ENCODE data around the gene PCMT1.

PCMT1 gene

DNA sequence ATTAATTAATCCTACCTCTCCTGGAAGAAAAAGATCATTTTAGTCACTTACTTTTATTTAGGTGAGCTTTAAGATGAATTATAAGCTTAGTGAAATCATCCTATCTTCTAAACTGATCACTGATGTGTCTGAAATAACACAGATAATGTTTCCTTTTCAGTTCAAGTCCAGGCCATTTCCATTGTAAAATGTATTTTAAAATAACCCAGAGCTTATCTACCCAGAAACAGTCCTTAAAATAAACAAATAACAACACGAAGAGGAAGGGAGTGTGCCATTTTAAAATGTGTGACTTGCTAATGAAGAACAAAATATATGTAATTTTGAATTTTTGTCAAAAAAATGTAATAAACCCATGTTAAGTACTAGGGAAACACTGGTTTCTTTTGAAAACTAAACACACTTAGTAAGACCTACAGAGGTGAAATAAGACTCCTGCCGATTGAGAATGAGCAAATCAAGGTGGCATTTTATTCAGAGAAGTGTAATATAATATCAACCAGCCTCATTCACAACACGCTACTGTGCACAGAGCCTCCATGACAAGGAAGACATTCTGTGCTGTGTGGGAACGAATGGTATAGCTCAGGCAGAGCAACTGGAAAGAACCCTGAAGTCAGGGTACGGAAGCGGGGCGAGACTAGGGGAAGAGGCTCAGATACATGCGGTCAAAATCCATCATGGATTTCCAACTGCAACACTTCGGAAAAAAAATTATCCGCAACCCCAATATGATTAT, 106.9 kb downstream of the PCMT1 start:
- no peak for DNase-seq

DNA sequence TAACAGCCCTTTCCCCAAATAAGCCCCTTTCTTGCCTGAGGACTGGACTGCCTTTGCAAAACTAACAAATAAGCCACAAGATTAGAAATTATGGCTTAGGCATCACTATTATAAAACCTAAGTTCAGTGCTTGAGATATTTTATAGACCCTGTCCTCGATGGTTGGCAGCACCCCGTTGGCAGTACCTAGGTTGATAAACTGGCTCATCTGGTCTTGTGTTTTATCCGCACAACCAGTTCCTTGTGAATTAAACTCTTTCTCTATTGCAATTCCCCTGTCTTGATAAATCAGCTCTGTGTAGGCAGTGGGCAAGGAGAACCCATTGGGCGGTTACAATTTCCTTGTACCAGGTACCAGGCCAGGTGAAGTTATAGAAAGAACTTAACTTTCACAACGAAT, 108.0 kb downstream of the PCMT1 start:
- no peak for DNase-seq

DNA sequence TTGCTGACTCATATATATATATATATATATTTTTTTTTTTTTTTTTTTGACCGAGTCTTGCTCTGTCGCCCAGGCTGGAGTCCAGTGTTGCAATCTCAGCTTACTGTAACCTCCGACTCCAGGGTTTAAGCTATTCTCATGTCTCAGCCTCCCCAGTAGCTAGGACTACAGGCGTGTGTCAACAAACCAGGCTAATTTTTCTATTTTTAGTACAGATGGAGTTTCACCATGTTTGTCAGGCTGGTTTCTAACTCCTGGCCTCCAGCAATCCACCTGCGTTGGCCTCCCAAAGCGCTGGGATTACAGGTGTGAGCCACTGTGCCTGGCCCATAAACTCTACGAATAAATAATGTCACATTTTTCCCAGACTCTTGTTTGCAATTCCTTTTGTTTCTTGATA, 109.8 kb downstream of the PCMT1 start:
- DNase-seq: no peak

DNA sequence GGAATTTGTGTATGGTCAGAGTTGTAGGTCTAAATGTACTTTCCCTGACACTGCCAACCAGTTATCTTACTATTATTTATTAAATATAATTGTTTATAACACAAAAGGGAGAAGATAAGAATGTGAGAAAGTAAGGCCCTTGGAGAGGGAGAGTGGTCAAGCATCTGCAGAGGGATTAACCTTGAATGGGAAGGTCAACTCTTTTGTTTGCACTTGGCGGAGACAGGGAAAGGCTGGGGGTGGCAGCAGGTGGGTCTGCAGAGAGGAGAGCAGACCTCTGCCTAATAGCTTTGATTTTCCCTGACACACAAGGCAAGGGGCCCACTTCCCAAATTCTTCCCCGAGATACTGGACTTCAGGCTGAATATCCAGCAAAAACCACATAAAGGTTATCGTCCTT, 110.4 kb downstream of the PCMT1 start:
- no peak for DNase-seq

DNA sequence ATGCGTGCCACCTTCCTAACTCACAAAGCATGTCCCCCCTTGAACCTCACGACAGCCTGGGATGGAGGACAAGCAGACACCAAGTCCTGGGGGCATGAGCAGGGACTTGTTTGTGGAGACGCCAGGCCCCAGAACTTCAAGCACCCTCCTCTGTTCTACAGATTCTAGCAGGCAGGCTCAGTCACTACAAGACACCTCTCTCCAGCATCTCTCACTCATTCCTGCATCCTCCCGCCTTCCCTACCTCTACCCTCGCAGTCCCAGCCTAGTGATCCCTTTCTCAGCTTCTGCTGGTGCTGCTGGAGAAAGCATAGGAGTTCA, 110.9 kb downstream of the PCMT1 start:
- no peak for DNase-seq

All from CD4-positive, alpha-beta T cell treated with Interferon gamma for 1 hour (primary cell).